Activated T-cell treated with anti-CD3 and anti-CD28 coated beads for 1 hour (primary cell): ENCODE results near the gene BRSK1.

Experiments used
- DNase-seq: peaks from one replicate; pipeline ENCODE4 v3.0.0-alpha.2; 2020; ENCODE audit warnings: low read depth

BRSK1 gene

DNA sequence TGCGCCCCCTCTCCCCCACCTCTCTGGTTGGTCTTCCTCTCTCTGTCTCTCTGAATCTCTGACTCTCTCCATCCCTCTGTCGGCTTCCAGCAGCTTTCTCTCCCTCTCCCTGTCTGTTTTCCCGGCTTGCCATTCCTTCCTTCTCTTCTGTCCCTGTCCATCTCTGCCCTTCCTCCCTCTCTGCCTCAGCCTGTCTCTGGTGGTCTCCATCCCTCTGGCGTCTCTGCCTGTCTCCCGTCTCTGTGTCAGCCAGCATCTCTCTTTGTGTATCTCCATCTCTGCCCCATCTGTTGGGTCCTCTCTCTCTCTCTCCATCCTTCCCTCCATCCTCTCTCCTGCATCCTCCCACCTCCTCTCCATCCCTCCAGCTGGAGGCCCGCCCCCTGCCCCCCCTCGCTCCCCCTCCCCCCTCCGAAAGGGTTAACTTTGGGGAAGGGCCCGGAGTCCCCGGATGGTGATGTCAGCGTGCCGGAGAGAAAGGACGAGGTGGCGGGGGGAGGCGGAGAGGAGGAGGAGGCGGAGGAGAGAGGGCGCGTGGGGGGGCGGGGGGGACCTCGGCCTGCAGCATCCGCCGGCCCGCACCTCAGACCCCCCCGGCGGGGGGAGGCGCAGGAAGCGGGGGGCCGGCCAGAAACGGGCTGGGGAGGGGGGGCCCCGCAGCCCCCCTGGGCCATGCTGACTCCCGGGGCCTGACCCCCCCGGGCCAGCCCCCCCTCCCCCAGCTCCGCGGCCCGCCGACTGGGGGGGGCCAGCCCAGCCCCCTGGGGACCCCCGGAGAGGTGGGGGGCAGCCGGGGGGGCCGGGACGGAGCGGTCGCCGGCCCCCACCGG lies at the start of gene BRSK1:
Gene BRSK1, plus strand, starts transcription at position 450 of the 830 bp plus-strand sequence. CDS start 446 bp downstream, outside the sequence.
- DNase-seq = peak; percentile 24

DNA sequence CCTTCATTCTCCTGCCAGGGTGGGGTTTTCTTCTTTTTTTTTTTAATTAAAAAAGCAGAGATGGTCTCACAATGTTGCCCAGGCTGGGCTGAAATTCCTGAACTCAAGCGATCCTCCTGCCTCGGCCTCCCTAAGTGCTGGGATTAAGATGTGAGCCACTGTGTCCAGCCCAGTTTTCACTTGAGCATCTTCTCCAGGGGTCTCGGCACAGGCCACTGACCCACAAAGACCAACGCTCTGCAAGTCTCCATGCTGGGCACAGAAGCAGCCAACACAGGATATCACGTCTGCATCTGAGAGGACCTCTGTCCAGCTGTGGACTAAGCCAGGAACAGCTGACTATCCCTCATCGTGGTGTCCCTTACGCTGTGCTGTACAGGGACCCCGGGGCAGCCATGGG lies 45.8 kb upstream of the BRSK1 start:
- DNase-seq = no peak

DNA sequence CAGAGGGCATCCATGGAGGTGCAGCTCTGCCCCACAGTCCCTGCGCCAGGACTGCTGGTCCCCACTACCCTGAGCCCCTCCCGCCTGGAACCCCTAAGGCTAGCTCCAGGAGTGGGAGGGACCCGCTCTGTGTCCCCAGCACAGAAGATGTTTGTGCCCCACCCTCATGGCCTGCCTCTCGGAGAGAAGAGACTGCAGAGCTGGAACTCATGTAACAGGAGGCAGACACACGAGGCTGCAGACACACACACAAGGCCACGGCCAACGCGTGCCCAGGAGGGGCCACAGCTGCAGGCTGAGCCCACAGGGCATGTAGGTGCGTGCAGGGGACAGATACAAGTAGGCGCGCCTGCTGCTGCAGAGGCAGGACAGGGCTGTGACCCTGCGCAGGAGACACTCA lies 44.8 kb upstream of the BRSK1 start:
- no peak for DNase-seq

DNA sequence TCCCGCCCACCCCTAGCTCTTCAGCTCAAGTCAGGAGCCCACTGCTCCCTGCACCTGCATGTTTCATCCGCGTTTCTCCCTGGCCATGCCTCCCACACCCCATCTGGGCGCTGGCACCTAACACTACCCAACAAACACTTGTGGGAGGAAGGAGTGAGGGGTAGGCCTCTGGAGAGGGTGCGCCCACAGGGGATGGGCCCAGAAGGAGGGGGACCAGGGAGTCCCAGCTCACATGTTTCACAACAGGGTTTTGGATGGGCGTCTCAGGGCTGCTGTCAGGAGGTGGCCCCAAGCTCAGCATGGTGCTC lies 43.1 kb upstream of the BRSK1 start:
- DNase-seq = no peak

DNA sequence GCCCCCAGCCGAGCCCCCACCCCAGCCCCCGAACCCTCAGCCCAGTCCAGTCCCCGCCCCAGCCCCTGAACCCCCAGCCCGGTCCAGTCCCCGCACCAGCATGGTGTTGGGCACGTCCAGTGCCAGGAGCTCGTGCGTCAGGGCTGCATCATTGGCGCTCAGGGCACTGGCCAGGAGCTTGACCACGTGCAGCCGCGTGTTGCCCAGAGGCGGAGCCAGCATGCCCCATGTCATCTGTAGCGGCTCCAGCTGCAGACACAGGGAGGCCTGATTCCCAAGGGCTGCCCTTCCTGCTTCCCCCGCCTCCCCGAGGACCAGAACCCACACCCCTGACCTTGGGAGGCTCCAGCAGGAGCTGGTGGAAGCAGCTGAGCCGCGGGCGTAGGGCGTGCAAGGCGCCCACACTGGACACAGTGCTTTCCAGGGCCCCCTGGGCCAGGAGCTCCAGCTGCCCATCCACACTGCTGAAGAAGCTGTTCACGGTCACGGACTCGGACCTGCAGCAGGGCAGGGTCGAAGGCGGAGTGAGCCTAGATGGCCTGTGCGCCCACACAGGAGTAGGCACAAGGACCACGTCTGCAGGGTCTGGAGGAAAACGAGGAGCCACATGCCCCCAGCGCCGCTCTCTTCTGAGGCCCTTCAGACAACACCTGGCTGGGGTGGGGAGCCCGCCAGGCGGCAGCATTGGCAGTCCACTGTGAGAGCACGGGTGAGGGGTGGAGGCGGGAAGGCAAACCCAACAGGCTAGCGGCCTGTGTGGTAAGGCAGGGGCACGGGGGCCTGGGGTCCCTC lies 42.5 kb upstream of the BRSK1 start:
- no peak for DNase-seq

DNA sequence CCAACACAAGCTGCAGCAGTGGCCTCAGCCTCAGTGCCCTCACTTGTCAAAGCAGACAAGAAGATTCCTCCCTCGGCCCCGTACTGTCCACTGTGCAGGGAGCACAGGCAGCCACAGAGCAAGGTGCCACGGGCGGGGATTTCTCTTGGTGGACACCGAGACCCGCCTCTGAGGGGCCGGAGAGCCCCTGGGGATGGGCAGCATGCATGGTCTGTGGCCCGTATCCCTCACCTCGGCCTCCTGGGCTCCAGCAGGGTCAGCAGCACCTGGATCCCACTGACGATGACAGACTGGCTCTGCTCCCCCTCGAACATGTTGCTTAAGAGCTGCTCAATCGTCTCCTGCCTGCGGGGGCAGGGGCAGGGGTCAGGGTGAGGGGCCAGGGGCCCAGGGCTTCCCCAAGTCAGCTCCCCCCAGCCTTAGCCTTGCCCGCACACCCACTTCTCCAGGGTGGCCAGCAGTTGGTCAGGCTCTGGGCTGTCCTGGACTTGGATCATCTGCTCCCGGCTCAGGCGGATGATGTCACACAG lies 41.8 kb upstream of the BRSK1 start:
- DNase-seq = no peak

DNA sequence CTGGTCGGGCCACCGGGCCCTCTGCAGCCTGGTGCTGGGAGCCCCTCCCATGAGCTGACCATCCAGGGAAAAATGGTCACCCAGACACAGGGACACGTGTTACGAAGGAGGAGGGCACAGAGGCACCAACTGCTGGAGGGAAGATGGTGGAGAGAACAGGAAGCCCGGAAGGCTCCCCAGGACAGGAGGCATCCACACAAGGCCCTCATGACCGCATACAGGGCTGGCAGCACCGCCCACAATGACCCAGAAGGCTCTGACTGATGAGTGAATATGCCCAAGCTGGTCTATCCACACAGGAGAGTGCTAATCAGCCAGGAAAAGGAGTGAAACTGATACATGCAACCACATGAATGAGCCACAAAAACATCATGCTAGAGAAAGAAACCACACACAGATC lies 41.3 kb upstream of the BRSK1 start:
- no peak for DNase-seq

DNA sequence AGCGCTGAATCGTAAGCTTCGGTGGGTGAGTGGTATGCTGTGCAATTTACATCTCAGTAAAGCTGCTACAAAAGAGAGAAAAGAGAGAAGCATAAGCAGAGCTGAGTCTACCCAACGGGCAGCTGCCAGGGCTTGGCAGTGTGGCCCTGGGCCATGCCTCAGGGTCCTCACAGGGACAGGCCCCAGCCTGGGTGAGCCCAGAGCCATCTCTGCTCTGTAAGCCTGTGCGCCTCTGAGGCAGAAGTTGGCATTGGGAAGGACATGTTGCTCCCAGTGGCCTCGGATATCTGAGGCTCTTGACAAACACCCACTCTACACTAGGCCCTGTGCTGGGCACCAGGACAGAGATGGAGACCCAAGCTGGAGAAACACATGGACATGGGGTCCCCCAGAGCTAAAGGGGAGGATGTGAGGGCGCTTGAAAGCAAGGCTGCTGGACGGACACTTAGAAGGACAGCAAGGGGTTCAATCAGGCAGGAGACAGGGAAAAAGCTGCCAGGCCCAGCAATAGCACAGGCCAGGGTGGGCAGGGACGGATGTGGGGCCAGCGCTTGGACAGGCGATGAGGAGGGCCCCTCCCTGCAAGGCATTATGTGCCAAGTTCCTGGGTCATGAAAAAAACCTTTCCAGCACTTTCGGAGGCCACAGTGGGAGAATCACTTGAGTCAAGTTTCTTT lies 39.7 kb upstream of the BRSK1 start:
- no peak for DNase-seq

DNA sequence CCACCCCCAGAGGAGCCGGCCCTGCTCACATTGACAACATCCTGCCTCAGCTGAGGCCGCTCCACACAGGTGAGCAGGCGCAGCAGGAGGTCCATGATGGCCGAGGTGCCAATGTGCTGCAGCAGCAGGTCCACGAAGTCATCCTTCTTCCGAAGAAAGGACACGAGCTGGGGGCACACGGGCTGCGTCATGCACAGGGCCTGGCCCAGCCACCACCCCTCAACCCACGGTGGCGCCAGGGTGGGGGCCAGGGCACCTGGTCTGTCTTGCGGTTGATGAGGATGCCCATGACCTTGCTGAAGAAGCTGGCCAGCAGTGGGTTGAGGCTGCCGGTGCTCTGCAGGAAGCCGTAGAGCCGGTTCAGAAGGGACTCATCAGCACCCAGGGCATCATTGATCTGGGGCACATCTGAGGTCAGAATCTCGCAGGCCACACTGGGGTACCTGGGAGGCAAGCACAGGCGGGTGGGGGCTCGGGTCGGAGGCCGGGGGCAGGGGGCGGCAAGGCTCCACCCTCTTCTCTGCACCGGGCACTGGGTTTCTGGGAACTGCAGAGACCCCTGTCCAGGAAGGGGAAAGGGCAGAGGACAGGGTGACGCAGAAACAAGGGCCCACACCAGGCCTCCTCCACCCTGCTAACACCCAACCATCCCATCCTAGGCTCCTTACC lies 38.4 kb upstream of the BRSK1 start:
- DNase-seq = no peak

DNA sequence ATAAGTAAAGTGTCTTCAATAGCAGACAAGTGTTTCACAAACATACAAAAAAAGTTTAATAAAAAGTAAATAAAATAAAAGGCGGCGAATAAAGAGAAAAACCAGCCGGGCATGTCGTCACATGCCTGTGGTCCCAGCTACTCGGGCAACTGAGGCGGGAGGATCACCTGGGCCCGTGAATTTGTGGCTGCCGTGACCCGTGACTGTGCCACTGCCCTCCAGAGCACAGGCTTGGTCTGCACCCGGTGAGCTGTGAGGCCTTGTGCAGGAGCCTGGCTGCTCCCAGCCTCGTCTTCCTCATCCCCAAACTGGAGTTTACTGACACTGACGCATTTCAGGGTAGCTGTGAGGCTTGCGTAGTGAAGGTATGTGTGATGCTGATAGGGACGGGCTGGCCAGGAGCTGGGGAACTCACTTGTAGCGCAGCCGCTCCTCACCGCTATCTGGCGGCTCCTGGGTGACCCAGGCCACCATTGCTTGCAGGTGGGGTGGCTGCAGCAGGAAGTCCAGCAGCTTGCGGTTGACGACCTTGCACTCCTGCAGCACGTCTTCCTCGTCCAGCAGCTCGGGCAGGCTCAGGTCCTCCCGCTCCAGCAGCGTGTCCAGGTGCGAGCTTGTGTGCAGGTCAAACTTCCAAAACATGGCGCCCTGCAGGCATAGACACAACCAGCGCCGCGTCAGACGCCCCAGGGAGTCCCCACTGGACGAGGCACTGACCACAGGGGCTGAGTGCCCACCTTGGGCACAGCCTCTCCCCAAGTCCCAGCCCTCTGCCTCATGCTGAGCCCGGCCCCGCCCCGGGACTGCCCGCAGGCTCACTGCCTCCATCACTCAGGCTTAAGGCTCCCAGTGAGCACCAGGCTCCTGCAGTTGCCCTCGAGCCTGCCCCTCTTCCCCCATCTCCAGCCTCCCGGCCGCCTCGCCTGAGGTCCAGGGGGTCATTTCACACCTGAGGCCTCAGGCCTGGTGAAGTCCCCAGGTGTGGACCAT lies 37.0 kb upstream of the BRSK1 start:
- no peak for DNase-seq

DNA sequence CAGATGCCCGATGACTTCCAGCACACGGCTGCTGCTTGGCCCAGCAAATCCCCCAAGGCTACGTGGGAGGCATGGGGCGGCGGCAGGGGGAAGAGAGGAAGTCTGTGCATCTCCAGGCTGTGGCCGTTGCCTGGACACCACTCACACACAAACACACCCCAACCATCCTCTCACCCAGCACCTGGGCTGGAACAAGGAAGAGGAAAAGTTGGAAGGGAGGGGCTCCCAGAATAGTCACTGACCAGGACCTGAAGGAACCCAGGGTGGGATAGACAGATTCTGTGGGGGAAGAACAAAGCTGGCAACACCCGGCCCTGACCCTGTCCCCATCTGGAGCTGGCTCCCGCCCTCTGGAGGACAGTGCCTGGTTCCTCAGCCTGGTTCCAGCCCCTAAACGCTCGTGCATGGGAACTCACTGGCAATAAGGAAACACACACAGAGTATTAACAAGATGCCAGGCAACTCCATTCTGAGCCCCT lies 36.1 kb upstream of the BRSK1 start:
- no peak for DNase-seq

DNA sequence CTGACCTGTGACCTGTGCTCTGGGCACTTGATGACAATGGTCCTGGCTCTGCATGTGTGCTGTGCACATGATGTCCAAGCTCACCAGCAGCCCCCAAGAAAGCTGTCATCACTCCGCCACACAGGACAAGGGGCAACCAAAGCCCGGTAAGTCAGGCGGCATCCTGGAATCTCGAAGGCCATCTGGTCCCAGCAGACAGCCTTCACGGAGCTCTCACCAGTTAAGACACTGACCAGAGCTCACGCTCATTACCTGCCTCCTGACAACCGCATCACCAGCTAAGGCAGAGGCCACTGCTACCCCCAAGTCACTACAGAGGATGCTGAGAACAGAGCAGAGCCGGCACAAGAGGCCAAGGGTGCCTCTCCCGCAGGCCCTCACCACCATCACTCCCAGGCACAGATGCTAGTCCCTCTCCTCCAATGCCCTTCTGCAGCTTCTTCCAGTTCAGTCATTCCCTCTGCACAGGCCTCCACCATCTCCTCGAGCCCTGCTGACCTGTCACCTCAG lies 35.6 kb upstream of the BRSK1 start:
- no peak for DNase-seq

DNA sequence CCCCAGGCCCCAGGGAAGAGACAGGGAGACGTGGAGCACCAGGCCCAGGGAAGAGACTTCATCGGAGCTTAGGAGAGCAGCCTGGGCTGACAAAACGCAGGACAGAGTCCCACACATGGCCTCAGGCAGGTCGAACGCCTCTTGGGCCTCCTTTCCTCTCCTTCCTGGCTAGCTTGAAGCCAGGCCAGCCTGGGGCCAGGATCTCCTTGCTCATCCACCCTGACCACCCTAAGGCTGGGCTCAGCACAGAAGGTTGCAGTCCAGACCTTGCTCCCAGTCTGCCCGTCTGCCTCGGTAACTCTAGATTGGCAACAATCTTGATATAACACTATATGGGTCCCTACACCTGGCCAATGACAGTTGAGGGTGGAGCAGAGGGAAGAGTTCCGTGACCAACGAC lies 35.1 kb upstream of the BRSK1 start:
- DNase-seq = no peak

DNA sequence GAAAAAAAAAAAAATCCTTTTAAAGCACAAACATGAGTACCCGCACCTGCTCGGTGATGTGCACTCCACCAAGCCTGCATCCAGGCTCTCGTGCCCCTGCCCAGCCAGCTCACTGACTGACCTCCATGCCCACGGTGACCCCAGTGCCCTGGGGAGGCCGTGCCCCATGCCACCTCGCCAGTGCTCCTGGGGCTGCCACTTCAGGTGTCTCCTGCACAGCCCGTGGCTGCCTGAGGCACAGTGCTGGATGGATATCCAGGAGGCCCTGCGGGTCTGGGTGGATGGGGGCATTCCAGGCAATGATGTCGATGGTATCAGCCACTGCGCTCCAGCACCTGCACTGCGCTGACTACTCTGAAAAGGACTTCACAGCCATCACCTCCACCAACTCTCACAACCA lies 34.0 kb upstream of the BRSK1 start:
- no peak for DNase-seq

DNA sequence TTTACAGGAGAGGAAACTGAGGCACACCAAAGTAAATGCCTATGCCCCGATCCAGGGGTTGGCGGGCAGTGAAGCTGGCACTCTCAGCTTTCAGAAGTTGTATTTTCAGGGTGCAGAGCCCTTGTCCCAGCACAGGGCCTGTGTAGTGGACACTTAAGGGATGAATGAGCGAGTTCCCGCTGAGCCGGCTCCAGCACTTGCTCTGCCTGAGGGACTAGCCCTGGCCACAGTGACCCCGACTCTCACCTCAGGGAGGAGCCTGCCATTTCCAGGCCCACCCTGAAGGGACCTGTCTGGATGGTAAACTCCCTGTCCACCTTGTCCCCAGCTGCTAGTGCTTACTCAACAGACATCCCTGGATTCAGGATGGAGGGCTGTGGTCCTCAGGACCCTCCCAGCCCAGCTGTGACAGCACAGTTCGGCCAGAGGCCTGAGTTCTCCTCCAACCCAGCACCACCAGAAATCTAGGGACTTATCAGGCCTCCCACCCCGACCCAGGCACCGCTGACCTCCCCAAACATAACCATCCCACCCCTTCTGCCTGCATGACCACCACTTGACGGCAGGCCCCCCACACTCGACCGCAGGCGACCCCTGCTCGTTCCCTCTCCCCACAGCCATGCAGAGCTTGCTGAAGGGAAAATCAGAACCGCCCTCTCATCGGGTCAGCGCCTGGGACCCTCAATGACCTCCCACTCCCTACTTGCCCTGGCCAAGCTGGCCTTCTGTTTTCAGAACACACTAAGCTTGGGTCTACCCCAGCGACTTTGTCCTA lies 33.3 kb upstream of the BRSK1 start:
- DNase-seq = no peak

DNA sequence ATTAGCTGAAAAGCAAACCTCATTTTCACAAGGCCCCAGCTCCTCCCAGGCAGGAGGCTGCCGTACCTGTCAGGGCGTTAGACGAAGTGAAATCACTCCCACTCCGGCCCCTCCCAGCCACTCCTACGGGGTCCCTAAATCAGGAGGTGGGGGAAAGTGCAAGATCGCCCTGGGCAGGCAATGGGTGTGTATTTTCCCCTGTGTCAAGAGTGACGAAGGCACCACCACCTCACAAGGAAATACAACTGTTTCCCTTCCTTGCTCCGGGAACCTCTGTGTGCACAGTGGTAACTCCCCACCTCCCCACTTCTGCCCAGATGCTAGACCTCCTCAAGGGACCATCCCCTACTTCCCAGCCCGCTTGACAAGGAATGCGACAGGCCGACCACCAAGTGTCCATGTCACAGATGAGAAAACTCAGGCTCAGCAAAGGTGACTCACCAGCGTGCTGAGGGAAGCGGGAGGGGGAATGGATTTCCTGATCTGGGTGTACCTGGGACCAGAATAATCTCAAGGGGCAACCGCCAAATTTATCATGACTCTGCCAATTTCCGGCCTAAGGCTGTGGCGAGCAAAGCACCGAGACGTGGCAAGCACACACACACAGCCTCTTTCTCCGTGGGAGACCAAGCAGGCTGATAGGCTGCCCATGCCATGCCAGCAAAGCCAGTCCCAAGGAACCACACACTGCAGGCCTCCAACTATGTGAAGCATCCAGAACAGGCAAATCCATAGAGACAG lies 32.3 kb upstream of the BRSK1 start:
- DNase-seq = peak; percentile 20

DNA sequence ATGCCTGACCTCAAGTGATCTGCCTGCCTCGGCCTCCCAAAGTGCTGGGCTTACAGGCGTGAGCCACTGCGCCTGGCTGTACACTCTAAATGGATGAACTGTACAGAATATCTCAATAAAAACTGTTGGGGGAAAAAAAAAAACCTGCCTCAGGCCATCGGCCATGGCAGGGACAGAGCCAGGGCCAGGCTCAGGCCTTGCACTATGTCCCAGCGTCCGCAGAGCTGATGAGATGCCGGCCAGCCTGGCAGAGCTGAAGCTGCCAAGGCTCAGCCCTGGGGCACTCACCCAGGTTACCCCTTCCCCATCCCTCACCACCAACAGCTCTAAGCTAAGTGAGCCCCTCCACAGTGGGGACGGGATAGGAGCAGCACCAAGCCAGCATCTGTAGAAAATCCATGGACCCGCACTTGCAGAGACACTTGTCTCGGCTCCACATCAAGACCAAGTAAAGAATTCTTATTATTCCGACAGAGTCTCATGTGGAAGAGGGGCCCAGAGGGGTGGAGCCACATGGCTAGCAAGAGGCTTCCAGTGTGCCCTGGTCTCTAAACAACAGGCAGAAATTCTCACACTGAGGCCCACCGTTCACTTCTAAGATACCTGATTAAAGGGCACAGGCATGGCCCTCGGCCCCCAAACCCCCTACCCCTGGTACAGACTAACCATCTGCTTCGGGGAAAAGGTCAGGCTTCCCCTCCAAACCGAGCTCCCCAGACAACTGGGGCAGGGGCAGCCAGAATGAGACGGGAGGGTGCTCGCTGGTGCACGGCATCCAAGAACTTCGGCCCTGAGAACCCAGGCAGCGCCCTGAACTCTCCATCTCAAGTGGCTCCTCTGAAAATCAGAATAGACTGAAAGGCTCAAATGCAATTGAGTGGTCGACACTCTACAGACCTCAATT lies 30.8 kb upstream of the BRSK1 start:
- no peak for DNase-seq
